NCI-H82 treated with DMSO at 0.1 percent for 48 hours (cell line): ENCODE measurements around the gene CHST9.
"Not testable (repeated sequence)": the region's sequence is repeated elsewhere in the genome, so short reads cannot be mapped to it uniquely, and the experiment has no call there.

Experiments used
- DNase-seq: peaks from one replicate; lab custom pipeline; 2025; ENCODE audit not compliant: unreplicated experiment; lab: John Stamatoyannopoulos, UW

The CHST9 gene, protein sequence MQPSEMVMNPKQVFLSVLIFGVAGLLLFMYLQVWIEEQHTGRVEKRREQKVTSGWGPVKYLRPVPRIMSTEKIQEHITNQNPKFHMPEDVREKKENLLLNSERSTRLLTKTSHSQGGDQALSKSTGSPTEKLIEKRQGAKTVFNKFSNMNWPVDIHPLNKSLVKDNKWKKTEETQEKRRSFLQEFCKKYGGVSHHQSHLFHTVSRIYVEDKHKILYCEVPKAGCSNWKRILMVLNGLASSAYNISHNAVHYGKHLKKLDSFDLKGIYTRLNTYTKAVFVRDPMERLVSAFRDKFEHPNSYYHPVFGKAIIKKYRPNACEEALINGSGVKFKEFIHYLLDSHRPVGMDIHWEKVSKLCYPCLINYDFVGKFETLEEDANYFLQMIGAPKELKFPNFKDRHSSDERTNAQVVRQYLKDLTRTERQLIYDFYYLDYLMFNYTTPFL

DNA sequence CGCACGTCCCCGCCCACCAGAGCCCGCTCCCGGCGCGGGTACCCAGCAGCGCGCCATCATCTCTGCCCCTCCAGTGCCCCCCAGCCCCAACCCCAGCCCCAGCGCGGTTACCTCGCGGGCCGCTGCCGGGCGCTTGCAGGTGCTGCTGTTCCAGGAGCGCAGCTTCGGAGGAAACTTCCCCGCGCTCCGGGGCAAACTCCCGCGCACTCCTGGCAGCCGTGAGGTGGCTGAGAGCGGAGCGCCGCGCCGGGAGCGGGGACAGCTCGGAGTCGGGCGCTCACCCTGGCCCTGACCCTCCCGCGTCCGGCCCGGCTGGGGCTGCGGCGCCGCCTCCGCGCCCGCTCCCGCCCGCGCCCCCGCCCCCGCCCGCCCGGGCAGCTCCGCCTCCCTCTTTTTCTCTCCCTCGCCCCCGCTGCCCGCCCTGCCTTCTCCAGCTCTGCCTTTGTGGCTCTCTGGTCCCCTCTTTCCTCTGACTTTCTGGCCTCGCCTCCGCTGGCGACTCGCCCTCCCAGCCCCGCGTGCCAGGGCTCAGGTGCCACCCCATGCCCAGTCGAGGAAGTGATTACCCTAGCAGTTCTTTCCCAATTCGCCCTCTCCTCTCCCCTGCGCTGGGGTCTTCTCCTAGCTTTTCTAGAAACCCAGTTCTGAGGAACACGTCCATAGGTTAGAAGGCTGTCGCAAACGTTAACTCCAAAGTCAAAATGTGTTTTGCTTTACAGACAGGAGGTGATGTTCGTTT is at the start of gene CHST9:
Gene CHST9, minus strand, starts transcription at position 284 of the 739 bp plus-strand sequence. CDS start 42,499 bp downstream, outside the sequence.
- DNase-seq: peak; percentile 2

DNA sequence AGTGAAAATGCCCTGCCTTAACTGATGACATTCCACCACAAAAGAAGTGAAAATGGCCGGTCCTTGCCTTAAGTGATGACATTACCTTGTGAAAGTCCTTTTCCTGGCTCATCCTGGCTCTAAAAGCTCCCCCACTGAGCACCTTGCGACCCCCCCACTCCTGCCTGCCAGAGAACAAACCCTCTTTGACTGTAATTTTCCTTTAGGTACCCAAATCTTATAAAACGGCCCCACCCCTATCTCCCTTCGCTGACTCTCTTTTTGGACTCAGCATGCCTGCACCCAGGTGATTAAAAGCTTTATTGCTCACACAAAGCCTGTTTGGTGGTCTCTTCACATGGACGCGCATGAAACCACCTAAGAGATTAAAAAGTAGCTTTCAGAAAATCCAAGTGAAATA is 47.2 kb upstream of the CHST9 start:
- not testable (repeated sequence) for DNase-seq

DNA sequence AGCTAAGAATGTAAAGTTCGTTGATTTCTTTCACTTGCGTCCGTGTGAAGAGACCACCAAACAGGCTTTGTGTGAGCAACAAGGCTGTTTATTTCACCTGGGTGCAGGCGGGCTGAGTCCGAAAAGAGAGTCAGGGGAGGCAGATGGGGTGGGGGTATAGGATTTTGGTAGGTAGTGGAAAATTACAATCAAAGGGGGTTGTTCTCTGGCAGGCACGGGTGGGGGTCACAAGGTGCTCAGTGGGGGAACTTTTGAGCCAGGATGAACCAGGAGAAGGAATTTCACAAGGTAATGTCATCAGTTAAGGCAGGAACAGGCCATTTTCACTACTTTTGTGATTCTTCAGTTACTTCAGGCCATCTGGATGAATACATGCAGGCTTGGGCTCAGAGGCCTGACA is 46.6 kb upstream of the CHST9 start:
- DNase-seq: not testable (repeated sequence)

DNA sequence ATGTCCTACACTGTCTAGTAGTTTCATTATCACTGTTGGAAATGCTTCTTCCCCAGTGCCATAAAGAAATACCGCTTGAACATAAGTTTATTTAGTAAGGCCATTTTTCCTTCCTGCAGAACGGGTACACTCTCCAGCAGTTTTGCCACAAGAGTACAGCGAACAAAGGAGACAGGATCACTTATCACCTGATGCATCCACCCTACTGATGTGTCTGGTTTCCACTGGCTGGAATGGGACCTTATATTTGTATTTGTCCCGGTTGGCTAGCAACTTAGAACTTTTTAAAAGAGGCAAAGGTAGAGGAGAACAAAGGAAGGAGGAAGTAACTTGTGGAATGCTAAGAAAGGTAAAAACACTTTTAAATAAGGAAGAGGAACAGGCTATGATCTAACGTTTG is 46.1 kb upstream of the CHST9 start:
- DNase-seq: not testable (repeated sequence)

DNA sequence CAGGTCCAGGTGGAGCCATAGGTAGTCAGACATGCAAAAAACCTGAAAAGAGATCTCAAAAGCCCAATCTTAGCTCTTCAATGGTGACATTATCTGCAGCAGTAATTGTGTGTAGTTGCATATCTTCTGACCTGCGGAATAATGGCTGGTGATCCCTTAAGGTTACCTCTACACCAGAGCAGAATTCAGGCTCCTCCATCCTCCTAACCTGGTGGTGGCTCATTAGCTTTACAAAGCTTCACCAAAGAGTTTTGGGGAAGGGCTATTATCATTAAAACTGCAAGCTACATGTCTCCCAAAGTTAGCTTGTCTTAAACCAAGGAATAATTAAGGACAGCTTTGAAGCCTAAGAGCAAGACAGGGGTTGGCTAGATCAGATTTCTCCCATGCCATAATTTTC is 42.6 kb upstream of the CHST9 start:
- no peak for DNase-seq

DNA sequence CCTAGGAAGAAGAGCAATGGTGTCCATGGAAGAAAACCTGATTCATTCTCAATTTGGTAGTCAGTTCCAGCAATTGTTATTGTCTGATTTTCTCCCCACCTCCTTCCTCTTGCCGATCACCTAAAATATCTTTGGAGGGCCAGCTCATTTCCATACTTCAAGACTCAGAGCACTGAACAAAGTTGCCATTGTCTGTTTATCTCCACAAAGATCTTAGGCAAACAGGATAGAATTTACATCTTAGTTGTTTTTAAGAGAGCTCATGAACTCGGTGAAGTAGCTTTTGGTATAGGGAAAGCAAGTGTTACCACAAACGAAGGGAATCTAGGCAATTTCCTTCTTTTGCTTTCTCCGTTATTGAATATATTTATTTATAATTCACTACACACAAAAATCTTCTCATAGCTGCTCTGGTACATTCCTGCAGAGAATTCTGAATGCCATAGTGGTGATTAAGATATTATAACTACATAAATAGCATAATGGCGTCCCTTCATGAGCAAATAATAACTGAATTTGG is 41.5 kb upstream of the CHST9 start:
- no peak for DNase-seq

DNA sequence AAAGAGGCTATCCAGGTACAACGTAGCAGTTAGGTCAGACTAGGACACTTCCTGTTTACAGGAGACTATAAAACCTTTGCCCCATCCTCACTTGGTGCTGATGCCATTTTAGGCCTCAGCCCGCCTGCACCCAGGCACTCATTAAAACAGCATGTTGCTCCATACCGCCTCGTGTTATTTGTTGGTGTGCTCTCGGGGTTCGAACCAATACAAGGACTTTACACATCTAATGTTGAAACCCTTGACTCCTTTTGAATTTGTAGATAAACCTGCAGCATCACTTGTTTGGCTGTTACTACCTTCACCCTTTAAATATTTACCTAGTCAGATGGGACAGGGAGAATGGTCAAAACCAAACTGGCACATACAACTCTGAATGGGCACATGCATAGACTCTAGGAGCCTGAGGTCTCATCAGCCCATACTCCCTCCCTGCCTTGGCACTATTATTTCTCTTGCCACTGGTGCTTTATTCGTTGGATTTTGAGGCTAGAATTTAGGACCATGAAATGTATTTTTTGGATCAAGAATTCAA is 40.9 kb upstream of the CHST9 start:
- no peak for DNase-seq

DNA sequence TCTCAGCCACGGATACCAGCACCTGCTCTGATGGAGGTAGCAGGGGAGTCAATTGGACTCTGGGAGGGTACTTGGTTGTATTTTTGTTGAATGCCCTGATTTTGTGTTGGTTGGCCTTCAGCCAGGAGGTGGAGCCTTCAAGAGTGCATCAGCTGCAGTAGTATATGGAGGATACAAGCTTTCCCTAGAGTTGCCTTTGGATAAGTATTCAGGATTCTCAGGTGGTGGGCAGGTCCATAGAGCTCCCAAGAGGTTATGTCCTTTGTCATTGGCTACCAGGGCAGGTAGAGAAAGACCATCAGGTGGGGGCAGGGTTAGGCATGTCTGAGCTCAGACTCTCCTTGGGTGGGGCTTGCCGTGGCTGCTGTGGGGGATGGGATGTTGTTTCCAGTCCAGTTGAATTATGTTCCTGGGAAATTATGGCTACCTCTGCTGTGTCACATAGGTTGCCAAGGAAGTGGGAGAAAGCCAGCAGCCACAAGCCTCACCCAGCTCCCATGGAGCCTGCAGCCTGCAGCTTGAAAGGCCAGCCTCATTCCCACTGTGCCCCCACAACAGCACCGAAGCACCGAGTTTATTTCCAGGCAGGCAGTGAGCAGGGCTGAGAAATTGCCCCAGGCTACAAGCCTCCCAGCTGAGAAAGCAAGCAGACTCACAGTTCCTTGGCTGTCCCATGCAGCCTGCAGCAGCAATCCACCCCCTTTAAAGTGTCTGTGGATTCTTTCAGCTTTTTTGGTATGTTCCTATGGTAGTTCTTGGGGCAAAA is 38.6 kb upstream of the CHST9 start:
- no peak for DNase-seq

DNA sequence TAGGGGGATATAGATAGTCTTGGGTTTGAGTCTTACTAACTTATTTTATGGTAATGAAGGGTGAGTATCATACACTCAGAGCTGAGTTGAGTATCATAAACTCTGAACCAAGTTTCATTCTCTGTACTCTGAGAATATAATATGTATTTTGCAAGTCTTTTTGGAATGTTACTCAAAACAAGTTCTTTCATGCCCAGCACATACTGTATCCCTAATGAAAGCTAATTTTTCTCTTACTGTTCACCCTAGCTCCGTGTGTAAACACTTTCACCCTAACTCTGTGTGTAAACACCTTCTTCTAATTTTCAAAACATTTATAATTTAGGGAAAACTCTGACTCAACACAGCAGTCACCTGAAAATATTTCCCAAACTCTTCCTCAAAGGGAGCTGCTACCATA is 29.7 kb upstream of the CHST9 start:
- DNase-seq: no peak

DNA sequence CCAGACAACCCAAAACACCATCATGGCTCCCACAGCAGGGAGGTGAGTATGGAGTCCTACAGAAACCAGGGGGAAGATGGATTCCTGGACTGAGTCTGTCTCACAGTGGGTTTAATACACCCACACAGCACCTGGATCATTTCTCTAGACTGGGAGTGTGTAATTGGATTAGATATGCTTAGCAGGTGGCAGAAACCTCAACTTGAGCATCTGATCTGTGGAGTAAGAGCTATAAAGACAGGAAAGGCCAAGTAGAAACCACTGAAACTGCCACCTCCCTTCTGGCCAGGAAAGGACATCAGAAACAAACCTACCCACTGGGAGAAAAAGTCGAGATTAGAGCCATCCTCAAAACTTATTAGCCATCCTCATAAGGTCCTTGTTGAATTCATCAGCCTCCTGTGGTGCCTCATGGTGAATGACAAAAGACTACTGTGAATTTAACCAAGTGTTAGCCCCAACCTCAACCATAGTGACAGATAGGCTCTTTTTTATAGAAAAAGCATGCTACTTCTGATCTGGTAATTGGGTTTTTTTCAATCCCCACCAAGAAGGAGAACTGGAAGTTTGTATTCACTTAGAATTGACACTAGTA is 28.1 kb upstream of the CHST9 start:
- DNase-seq: peak; percentile 24

DNA sequence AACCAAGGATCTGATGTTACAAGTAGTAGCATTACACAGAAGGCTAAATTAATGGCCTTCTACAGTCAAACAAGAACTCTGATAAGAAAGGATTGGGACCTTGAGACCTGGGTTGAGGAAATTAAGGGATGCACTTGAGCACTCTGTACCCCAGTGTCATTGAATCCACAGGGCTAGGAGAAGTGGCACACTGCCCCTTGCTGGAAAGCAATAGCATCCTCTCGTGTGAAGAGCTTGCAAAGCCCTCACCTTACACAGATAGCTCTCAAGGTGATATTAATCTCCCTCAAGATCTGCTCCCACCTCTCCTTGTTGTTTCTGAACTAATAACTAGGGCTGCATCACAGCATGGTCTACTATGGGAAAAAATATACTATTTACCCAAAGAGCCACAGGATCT is 26.5 kb upstream of the CHST9 start:
- no peak for DNase-seq

DNA sequence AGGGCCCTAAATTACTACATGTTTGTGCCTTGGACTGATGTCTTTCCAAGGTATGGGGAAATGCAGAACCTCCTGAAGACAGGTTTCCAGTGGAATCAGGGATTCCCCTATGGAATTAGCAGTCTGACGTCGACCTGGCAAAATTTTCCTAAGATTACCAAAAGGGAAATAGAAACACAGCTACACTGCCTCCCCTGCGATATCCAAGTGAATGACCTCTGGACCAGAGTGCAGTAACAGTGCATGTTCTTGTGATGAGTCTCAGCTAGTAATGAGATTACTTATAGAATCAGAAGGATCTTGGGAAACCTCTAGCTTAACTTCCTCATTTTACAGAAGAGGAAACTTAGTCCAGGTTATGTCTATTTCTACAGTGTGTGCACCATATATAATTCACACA is 21.3 kb upstream of the CHST9 start:
- DNase-seq: peak; percentile 3

DNA sequence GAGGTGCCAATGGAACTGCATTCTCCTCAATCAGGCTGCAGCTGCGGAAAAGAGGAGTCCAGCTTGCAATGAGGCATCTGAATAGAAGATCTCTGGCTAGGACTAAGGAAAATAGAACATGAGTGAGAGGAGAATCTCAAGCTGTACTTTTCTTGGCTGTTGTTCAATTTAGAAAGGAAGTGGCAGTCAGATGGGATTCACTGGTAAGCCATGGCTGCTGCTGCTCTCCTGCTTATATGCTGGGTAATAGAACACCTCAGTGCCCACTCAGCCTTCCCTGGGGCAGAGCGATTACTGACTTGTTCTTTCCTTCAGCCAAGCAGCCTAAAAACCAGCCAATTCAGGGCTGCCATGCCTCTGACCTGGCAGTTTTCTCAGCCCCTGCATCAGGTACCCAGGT is 17.6 kb upstream of the CHST9 start:
- no peak for DNase-seq

DNA sequence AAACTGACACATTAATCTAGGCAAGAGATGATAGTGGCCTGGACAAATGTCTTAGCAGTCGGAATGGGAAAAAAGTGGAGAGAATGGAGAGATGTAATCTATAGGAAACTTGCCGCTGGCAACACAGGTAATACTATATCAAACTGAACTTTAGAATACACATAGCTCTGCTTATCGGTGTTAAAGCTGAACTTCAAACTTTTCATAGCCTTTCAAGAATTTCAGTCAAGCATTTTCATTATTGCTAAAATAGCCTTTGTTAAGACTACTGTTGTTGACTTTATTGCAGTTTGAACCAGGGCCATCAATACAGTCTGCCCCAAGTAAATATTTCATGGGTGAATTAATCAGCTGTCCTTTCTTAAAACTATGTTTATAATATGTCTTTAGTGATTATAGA is 12.9 kb upstream of the CHST9 start:
- no peak for DNase-seq

DNA sequence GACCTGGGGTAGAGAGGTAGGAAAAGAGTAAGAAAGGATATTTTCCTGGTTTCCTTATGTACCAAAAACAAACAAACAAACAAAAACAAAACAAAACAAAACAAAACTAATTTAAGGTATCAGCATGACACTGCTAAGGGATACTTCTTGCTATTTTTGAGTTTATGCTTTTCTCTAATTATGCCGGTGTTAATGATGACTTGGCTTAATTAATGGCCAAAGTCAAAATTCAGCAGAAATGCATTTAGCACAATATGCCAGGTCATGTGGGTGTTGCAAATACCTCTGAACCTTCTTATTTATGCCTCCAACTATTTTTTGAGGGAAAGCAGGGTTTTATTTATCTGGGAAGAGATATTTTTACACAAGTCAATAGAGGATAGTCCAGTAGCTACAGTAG is 3.2 kb upstream of the CHST9 start:
- DNase-seq: no peak

DNA sequence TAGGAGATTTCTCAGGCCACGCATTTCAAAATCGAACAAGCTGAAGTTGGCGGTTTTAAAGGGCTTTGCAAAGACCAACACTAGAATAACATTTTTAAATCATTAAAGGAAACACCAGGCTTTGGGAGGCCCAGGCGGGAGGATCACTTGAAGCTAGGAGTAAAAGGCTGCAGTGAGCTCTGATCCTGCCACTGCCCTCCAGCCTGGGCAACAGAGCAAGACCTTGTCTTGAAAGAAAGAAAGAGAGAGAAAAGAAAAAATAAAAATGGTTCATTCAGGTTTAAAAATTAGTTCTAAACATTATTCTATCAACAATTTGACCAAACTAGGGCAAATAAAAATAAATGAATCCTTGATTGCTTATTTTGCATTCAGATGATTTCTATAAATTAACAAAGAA is 789 bp upstream of the CHST9 start:
- DNase-seq: no peak

DNA sequence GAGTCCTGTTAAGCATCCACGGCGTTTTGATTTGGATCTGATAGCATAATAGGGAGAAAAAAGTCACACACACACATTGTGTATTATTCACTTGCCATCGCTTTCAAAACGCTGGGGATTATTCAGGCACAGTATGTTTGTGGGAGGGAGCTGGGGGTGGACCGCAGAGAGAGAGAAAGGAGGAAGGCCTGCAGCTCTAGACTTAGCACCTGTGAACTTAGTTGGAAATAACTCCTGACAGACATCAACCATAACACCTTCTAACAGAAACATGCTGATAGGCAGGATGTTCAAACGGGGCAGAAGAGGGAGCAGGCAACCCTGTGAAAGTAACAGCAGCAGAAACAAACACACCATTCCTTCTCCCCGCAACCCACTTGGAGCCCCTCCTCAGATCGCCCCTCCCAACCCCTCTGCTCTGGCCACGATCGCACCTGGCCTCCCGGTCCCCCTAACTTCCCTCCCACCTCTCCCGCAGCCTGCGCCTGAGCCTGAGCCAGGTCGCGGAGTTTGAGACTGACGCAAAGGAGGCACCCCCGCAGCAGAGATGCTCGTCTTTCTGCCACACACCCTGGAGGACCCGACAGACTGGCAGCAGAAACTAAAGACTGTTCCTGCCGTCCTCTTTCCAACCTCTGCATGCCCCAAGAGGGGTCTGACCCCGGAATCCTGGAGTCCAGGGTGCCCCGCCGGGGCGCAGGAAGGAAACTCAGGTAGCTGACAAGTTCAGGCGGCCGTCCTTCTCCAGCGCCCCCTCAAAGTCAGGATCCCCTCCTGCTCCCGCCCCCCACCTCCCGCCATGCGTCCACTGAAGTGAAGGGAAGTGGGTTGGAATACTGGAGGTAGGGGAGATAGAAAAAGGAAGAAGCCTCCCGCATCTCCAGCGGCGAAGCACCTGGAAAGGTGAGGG is 738 bp downstream of the CHST9 start:
- DNase-seq: no peak

DNA sequence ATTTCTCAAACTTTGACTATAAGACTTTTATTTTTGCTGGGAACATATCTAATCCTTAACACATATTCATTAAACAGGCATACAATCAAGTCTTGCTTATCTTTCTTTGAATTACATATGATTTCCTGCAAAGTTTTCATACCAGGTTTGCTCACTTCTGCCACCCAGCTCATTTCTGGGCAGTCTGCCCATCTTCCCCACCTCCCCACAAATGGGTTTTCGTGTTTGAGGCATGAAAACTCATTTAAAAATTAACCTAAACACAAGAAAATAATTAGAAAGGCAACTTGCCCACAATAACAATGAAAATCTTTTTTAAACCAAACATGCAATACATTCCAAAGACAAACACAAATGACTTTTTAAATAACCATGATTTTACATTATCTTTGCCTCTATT is 3.4 kb downstream of the CHST9 start:
- DNase-seq: no peak

DNA sequence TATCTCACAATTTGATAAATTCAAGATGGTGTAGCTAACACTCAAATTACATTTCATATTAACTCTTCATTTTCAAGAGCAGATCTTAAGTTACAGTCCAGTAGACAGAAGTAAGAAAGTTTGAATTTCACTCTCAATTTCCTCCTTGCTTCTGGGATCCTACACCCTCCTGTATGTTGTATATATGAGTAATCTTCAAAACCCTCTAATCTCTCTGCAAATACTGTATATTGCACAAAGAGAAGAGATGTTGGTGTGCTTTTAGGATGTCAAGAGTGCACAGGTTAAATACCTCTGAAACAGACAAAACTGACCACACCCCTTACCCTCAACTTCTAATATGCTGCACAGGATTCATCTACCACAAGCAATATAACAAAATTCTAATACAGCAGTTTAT is 6.7 kb downstream of the CHST9 start:
- DNase-seq: no peak

DNA sequence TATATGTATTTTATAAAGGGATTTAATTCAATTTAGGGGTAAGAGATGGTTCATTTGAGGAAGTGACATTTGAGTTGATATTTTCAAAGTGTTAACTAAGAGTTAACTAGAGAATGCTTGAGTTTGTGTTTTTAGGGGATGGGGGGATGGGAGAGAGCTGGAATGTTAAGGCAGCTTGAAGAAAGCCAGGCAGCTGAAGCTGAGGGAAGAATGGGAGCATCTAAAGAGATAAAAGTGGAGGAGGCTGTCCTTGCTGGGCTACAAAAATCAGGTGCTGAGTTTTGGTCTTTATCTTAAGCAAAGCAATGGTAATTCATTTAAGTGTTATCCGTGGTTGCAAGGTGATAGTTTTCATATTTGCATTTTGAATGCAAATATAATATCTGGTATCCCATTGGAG is 9.2 kb downstream of the CHST9 start:
- no peak for DNase-seq
